CD14-positive monocyte (primary cell): Measurements from ENCODE around the gene NOP53. TPM values are rescaled to one million over a fixed set of nuclear protein-coding genes. Genes with fewer than 3 reads are reported as not detected.

Source experiments
- DNase-seq, 3 donors: peaks; one replicate each; pipeline ENCODE4 v3.0.0-alpha.2; 2011 to 2022
- H2AFZ ChIP-seq: 2 replicates; pipeline ENCODE4 v1.6.0; 2012; ENCODE audit warnings: mild to moderate bottlenecking, low read depth, low read length, inconsistent platforms; ENCODE audit not compliant: insufficient read depth, poor library complexity, severe bottlenecking
- H3K27ac ChIP-seq, 2 donors: 1 replicate in 1 of 2; 2 replicates in 1 of 2; pipeline ENCODE4 v1.5.1; 2012 to 2013; ENCODE audit warnings: low read length in 2 of 2, control low read depth in 1 of 2, inconsistent platforms in 1 of 2, low read depth in 1 of 2, mild to moderate bottlenecking in 1 of 2
- H3K27me3 ChIP-seq, 2 donors: one replicate each; pipeline versions ENCODE4 v1.6.0 to v1.6.1; 2011 to 2013; ENCODE audit warnings: low read length in 2 of 2; ENCODE audit not compliant: control insufficient read depth in 2 of 2, insufficient read depth in 2 of 2
- H3K36me3 ChIP-seq, 2 donors: replicated peaks in 1 of 2; 1 replicate in 1 of 2; 2 replicates in 1 of 2; pipeline versions ENCODE4 v1.5.1 to v1.6.1; 2012 to 2013; ENCODE audit warnings: low read length in 2 of 2, control low read depth in 1 of 2, inconsistent platforms in 1 of 2, mild to moderate bottlenecking in 1 of 2; ENCODE audit not compliant: insufficient read depth in 2 of 2, control insufficient read depth in 1 of 2
- H3K4me1 ChIP-seq, 2 donors: 1 replicate in 1 of 2; 2 replicates in 1 of 2; pipeline versions ENCODE4 v1.5.1 to v1.6.1; 2012 to 2013; ENCODE audit warnings: low read length in 2 of 2, control low read depth in 1 of 2, inconsistent platforms in 1 of 2, mild to moderate bottlenecking in 1 of 2, moderate library complexity in 1 of 2; ENCODE audit not compliant: insufficient read depth in 2 of 2, control insufficient read depth in 1 of 2
- H3K4me2 ChIP-seq: replicated peaks from 2 replicates; pipeline ENCODE3; 2012; ENCODE audit warnings: low read length, moderate library complexity, mild to moderate bottlenecking; ENCODE audit not compliant: poor library complexity, severe bottlenecking; ENCODE audit errors: extremely low read depth
- H3K4me3 ChIP-seq, 3 experiments: fragments of 200-600 bp in 1 of 3; sonication (generic) in 1 of 3; replicated peaks in 1 of 3; 1 replicate in 2 of 3; 2 replicates in 1 of 3; pipeline ENCODE4 v1.5.1; 2011 to 2013; ENCODE audit warnings: low read length in 3 of 3, mild to moderate bottlenecking in 3 of 3, control low read depth in 2 of 3, low read depth in 2 of 3, inconsistent platforms in 1 of 3, moderate library complexity in 1 of 3
- H3K79me2 ChIP-seq: 2 replicates; pipeline ENCODE4 v1.6.0; 2012; ENCODE audit warnings: mild to moderate bottlenecking, control low read depth, inconsistent platforms, low read length, moderate library complexity; ENCODE audit not compliant: insufficient read depth
- H3K9ac ChIP-seq: 2 replicates; pipeline ENCODE4 v1.6.0; 2017; ENCODE audit warnings: low read length, mild to moderate bottlenecking; ENCODE audit not compliant: insufficient read depth, poor library complexity, severe bottlenecking
- H3K9me3 ChIP-seq, 2 donors: replicated peaks in 1 of 2; 1 replicate in 1 of 2; 2 replicates in 1 of 2; pipeline versions ENCODE4 v1.5.1 to v1.6.1; 2012 to 2013; ENCODE audit warnings: low read length in 2 of 2, control low read depth in 1 of 2; ENCODE audit not compliant: control insufficient read depth in 1 of 2, insufficient read depth in 1 of 2
- H4K20me1 ChIP-seq: 2 replicates; pipeline ENCODE4 v1.6.0; 2012; ENCODE audit warnings: mild to moderate bottlenecking, low read length, control low read depth, moderate library complexity; ENCODE audit not compliant: insufficient read depth
- H3K27ac Mint-ChIP-seq, 7 donors: one replicate each; pipeline ENCODE4 v1.8.0; 2020; ENCODE audit warnings: mild to moderate bottlenecking in 7 of 7, mixed read lengths in 7 of 7, moderate library complexity in 6 of 7, inconsistent platforms in 2 of 7
- H3K27me3 Mint-ChIP-seq, 3 donors: one replicate each; pipeline ENCODE4 v1.8.0; 2021 to 2022; ENCODE audit warnings: low read depth in 3 of 3, mild to moderate bottlenecking in 3 of 3, mixed read lengths in 3 of 3, moderate library complexity in 3 of 3, inconsistent platforms in 1 of 3
- H3K36me3 Mint-ChIP-seq, 2 donors: one replicate each; pipeline ENCODE4 v1.8.0; 2020; ENCODE audit warnings: mixed read lengths in 2 of 2, inconsistent platforms in 1 of 2, mild to moderate bottlenecking in 1 of 2
- H3K4me1 Mint-ChIP-seq: one replicate; pipeline ENCODE4 v1.8.0; 2020; ENCODE audit warnings: mild to moderate bottlenecking, mixed read lengths
- H3K4me3 Mint-ChIP-seq, 2 donors: one replicate each; pipeline ENCODE4 v1.8.0; 2020; ENCODE audit warnings: mild to moderate bottlenecking in 2 of 2, mixed read lengths in 2 of 2, moderate library complexity in 1 of 2
- H3K9me3 Mint-ChIP-seq, 7 donors: one replicate each; pipeline ENCODE4 v1.8.0; 2020 to 2022; ENCODE audit warnings: mixed read lengths in 7 of 7, mild to moderate bottlenecking in 6 of 7, moderate library complexity in 6 of 7, inconsistent platforms in 2 of 7
- CTCF ChIP-seq: fragments of 200-600 bp; IDR thresholded peaks from one replicate; pipeline ENCODE4 v1.8.0; 2022; ENCODE audit warnings: antibody characterized with exemption, mild to moderate bottlenecking
- WGBS: methylation state at CpG from one replicate; pipeline ENCODE4 v1.1.5; 2013; ENCODE audit warnings: missing lambda C conversion rate; ENCODE audit not compliant: insufficient coverage; 5-methylcytosine and 5-hydroxymethylcytosine counted together
- intact Hi-C, 2 donors: fragments of 100-400 bp; cut with micrococcal nuclease; formaldehyde crosslinking; loops; one replicate each; pipeline versions ENCODE4 v1.15.0 to v1.15.1; 2023
- polyA plus RNA-seq, 3 donors: library from polyadenylated mRNA; depleted of rRNA in 1 of 3; unstranded in 2 of 3; stranded (reverse) in 1 of 3; fragments of 300-500 nt in 2 of 3; fragments of >200 nt in 1 of 3; fragmentation: Illumina TruSeq in 2 of 3; gene quantifications; 1 replicate in 2 of 3; 2 replicates in 1 of 3; pipeline ENCODE4 v1.2.3, GENCODE V29; 2012 to 2021

Gene NOP53
- polyA plus RNA-seq, 3 donors, result 47.5 to 193 (median 70.4) TPM

GRCh38 chr19:47756627-47756929, 11.2 kb downstream of the NOP53 start:
- Mint-ChIP-seq H3K9me3 (peaks cover 0 to 8% (median 4%) of the 10 kb centered on the region in 7 donors), H3K27ac (no peak overlapping the region), H3K27me3 (peaks cover 0 to 1% (median 0%) of the 10 kb centered on the region in 3 donors), H3K4me1 (no peaks in the 10 kb centered on the region), H3K4me3 (no peak overlapping the region), H3K36me3 (peaks cover 64 to 84% of the 10 kb centered on the region in 2 donors)
- intact Hi-C loops, result no loop called here
- Histone ChIP-seq H3K9me3 (no peaks in the 10 kb centered on the region), H3K27ac (no peak overlapping the region), H3K4me1 (no peaks in the 10 kb centered on the region), H3K27me3 (no peaks in the 10 kb centered on the region), H4K20me1 (peaks cover 20% of the 10 kb centered on the region), H3K36me3 (peaks cover 65 to 77% of the 10 kb centered on the region in 2 donors), H3K4me3 (no peak overlapping the region), H3K4me2 (no peak overlapping the region), H3K9ac (no peak overlapping the region), H2AFZ (no peak overlapping the region), H3K79me2 (no peaks in the 10 kb centered on the region)
- WGBS, result 98% methylated on average over 9 of the region's 12 CpGs
- DNase-seq, result no peak
- no peak for TF ChIP-seq CTCF

- Histone ChIP-seq H3K79me2 (no peaks in the 10 kb centered on the region), H3K4me2 (no peak overlapping the region), H4K20me1 (peaks cover 19% of the 10 kb centered on the region), H3K27ac (no peak overlapping the region), H3K9me3 (no peaks in the 10 kb centered on the region), H3K4me1 (no peaks in the 10 kb centered on the region), H3K9ac (no peak overlapping the region), H2AFZ (no peak overlapping the region), H3K36me3 (peaks cover 62 to 72% of the 10 kb centered on the region in 2 donors), H3K27me3 (no peaks in the 10 kb centered on the region), H3K4me3 (no peak overlapping the region)
- Mint-ChIP-seq H3K27me3 (peaks cover 0 to 1% (median 0%) of the 10 kb centered on the region in 3 donors), H3K27ac (peak overlapping the region in 2 of 7 donors; percentile 19 to 66), H3K4me1 (no peaks in the 10 kb centered on the region), H3K36me3 (peaks cover 61 to 79% of the 10 kb centered on the region in 2 donors), H3K9me3 (peaks cover 0 to 8% (median 4%) of the 10 kb centered on the region in 7 donors), H3K4me3 (no peak overlapping the region)
- TF ChIP-seq CTCF, result no peak
- over 99% methylated on average over 20 of the region's 22 CpGs for WGBS
- DNase-seq, result no peak
- intact Hi-C loops, result no loop called here
These were observed 11.7 kb downstream of the NOP53 start for GRCh38 chr19:47756953-47757608.
